GM23338 (cell line): ENCODE results near the gene HSD17B11. TPM values are rescaled to one million over a fixed set of nuclear protein-coding genes. Genes with fewer than 3 reads are reported as not detected.

Experiments
- ATAC-seq: fragments of 200-7000 bp; cut with Tn5 transposase; 3 replicates; pipeline ENCODE4 v1.9.1; 2020
- DNase-seq: peaks from one replicate; pipeline ENCODE4 v3.0.0-alpha.2; 2015; ENCODE audit warnings: low spot score
- H2AFZ ChIP-seq: fragments of 200-600 bp; sonication (generic); 2 replicates; pipeline ENCODE4 v1.8.0; 2016; ENCODE audit warnings: antibody characterized with exemption, mild to moderate bottlenecking, moderate library complexity
- H3F3A ChIP-seq: fragments of 200-600 bp; sonication (generic); replicated peaks from 2 replicates; pipeline ENCODE4 v1.8.0; 2017; ENCODE audit warnings: antibody characterized with exemption, mixed run types, low read depth
- H3K27ac ChIP-seq: fragments of 200-600 bp; sonication (generic); 2 replicates; pipeline ENCODE4 v1.6.1; 2016; ENCODE audit warnings: low read depth
- H3K27me3 ChIP-seq: fragments of 200-600 bp; sonication (generic); 2 replicates; pipeline ENCODE4 v1.8.0; 2016; ENCODE audit warnings: mild to moderate bottlenecking, mixed run types, moderate library complexity; ENCODE audit not compliant: insufficient read depth
- H3K36me3 ChIP-seq: fragments of 200-600 bp; sonication (generic); 2 replicates; pipeline ENCODE4 v1.8.0; 2016; ENCODE audit warnings: mild to moderate bottlenecking; ENCODE audit not compliant: insufficient read depth
- H3K4me1 ChIP-seq: fragments of 200-600 bp; sonication (generic); 2 replicates; pipeline ENCODE4 v1.8.0; 2016; ENCODE audit warnings: mild to moderate bottlenecking, moderate library complexity; ENCODE audit not compliant: insufficient read depth
- H3K4me2 ChIP-seq: fragments of 200-600 bp; sonication (generic); 2 replicates; pipeline ENCODE4 v1.7.1; 2017; ENCODE audit warnings: mixed run types
- H3K4me3 ChIP-seq: fragments of 200-600 bp; sonication (generic); 2 replicates; pipeline ENCODE4 v1.6.1; 2016; ENCODE audit warnings: mixed run types
- H3K79me2 ChIP-seq: fragments of 200-600 bp; sonication (generic); replicated peaks from 2 replicates; pipeline ENCODE4 v1.8.0; 2017; ENCODE audit warnings: mild to moderate bottlenecking; ENCODE audit not compliant: insufficient read depth
- H3K9me2 ChIP-seq: fragments of 200-600 bp; sonication (generic); 2 replicates; pipeline ENCODE4 v1.8.0; 2017; ENCODE audit not compliant: insufficient read depth
- H4K20me1 ChIP-seq: fragments of 200-600 bp; sonication (generic); replicated peaks from 2 replicates; pipeline ENCODE4 v1.8.0; 2017; ENCODE audit warnings: mild to moderate bottlenecking; ENCODE audit not compliant: insufficient read depth
- H3K27ac Mint-ChIP-seq: 2 replicates; pipeline ENCODE4 v1.8.0; 2020; ENCODE audit warnings: inconsistent platforms, mild to moderate bottlenecking, moderate library complexity, mixed read lengths
- H3K27me3 Mint-ChIP-seq: 3 replicates; pipeline ENCODE4 v1.8.0; 2022; ENCODE audit warnings: low read depth, mild to moderate bottlenecking, moderate library complexity, mixed read lengths, inconsistent platforms; ENCODE audit not compliant: insufficient read depth, poor library complexity
- H3K36me3 Mint-ChIP-seq: 3 replicates; pipeline ENCODE4 v1.8.0; 2021; ENCODE audit warnings: low read depth, mild to moderate bottlenecking, inconsistent platforms, moderate library complexity, mixed read lengths
- H3K4me1 Mint-ChIP-seq: 3 replicates; pipeline ENCODE4 v1.8.0; 2020; ENCODE audit warnings: mild to moderate bottlenecking, inconsistent platforms, mixed read lengths
- H3K4me3 Mint-ChIP-seq: 3 replicates; pipeline ENCODE4 v1.8.0; 2021; ENCODE audit warnings: moderate library complexity, mild to moderate bottlenecking, inconsistent platforms, mixed read lengths
- H3K9me3 Mint-ChIP-seq: 3 replicates; pipeline ENCODE4 v1.8.0; 2020; ENCODE audit warnings: moderate library complexity, mild to moderate bottlenecking, inconsistent platforms, mixed read lengths
- CREB1 ChIP-seq: fragments of 250-450 bp; sonication (Bioruptor Pico); IDR thresholded peaks from 2 replicates; pipeline ENCODE4 v1.5.0; 2020; ENCODE audit warnings: low read depth, mild to moderate bottlenecking, moderate library complexity
- EZH2 ChIP-seq: fragments of 200-600 bp; sonication (generic); IDR thresholded peaks from one replicate; pipeline ENCODE4 v1.8.0; 2017; ENCODE audit warnings: antibody characterized with exemption, mild to moderate bottlenecking, low read depth; ENCODE audit not compliant: unreplicated experiment
- EZH2phosphoT487 ChIP-seq: fragments of 200-600 bp; sonication (generic); IDR thresholded peaks from one replicate; pipeline ENCODE4 v1.8.1; 2018; ENCODE audit warnings: antibody characterized with exemption; ENCODE audit not compliant: unreplicated experiment
- JUNB ChIP-seq: IDR thresholded peaks from one replicate; pipeline ENCODE4 v1.6.1; 2016; ENCODE audit warnings: antibody characterized with exemption; ENCODE audit not compliant: unreplicated experiment
- NANOG ChIP-seq: IDR thresholded peaks from 2 replicates; pipeline ENCODE4 v1.6.1; 2016; ENCODE audit warnings: antibody characterized with exemption, borderline replicate concordance
- POLR2AphosphoS5 ChIP-seq: IDR thresholded peaks from 2 replicates; pipeline ENCODE4 v1.6.1; 2016; ENCODE audit warnings: antibody characterized with exemption, low read depth
- REST ChIP-seq: IDR thresholded peaks from one replicate; pipeline ENCODE4 v1.6.1; 2018; ENCODE audit warnings: antibody characterized with exemption; ENCODE audit not compliant: unreplicated experiment
- STAT1 ChIP-seq: IDR thresholded peaks from one replicate; pipeline ENCODE4 v1.6.1; 2016; ENCODE audit warnings: antibody characterized with exemption; ENCODE audit not compliant: unreplicated experiment
- ZNF114 ChIP-seq: fragments of 250-450 bp; sonication (Bioruptor Pico); IDR thresholded peaks from 2 replicates; pipeline ENCODE4 v1.5.0; 2020; ENCODE audit warnings: mild to moderate bottlenecking, moderate library complexity
- ZNF331 ChIP-seq: fragments of 250-450 bp; sonication (Bioruptor Pico); IDR thresholded peaks from 2 replicates; pipeline ENCODE4 v1.5.0; 2020; ENCODE audit warnings: low read depth, mild to moderate bottlenecking, moderate library complexity
- polyA plus RNA-seq: library from polyadenylated mRNA; unstranded; fragments of >200 nt; fragmentation: Nextera tagmentation; extraction: Ambion mirVana; gene quantifications from 2 replicates; pipeline ENCODE4 v1.2.1, GENCODE V29; 2016
- total RNA-seq: library from RNA; depleted of rRNA; stranded (reverse); fragments of >200 nt; shearing (Covaris generic); gene quantifications from 2 replicates; pipeline ENCODE4 v1.2.3, GENCODE V29; 2014
- TF ChIP-seq, protein P1 (sequence below): IDR thresholded peaks from 2 replicates; pipeline ENCODE4 v1.6.1; 2016; ENCODE audit warnings: antibody characterized with exemption
- TF ChIP-seq, protein P2 (sequence below): fragments of 250-450 bp; sonication (Bioruptor Pico); IDR thresholded peaks from 2 replicates; pipeline ENCODE4 v1.5.0; 2020; ENCODE audit warnings: mild to moderate bottlenecking, moderate library complexity

Gene HSD17B11
- total and polyA plus RNA-seq, 2 experiments from 2014 or later, result 9.7 to 14.8 TPM

DNA sequence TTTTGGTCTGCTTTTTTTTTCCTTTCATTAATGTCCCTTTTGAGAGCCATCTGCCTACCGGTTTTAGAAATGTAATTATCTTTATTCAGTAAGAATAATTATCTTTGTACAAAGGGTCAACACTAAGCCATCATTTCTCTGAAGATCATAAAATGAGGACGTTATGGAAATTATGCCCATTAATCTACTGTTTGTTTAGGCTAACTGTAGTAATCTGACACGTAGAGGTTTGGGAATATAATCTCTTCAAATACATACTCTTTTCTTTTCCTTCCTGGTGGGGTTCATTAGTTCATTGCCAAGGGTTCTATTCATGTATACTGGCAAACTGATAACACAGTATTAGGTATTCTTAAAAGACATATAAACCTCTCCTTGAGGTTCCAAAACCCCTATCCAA is 64.5 kb downstream of the HSD17B11 start:
- H3K27ac Mint-ChIP-seq, result no peak overlapping the region
- no peaks in the 10 kb centered on the region for H3K79me2 ChIP-seq
- no peak overlapping the region for H3K4me3 Mint-ChIP-seq
- H3K4me1 Mint-ChIP-seq, result no peaks in the 10 kb centered on the region
- H3K27ac ChIP-seq, result no peak overlapping the region
- H3K27me3 ChIP-seq, result no peaks in the 10 kb centered on the region
- no peak overlapping the region for H3K4me3 ChIP-seq
- H3K9me2 ChIP-seq, result no peaks in the 10 kb centered on the region
- TF ChIP-seq ZNF114 (CRISPR knock-in tag), result no peak
- no peak for TF ChIP-seq CREB1
- no peaks in the 10 kb centered on the region for H3K27me3 Mint-ChIP-seq
- H4K20me1 ChIP-seq, result no peaks in the 10 kb centered on the region
- no peak overlapping the region for H3K4me2 ChIP-seq
- H3K9me3 Mint-ChIP-seq, result no peaks in the 10 kb centered on the region
- ATAC-seq, result no peak
- H3K36me3 Mint-ChIP-seq, result no peaks in the 10 kb centered on the region
- DNase-seq, result no peak
- no peaks in the 10 kb centered on the region for H3K36me3 ChIP-seq
- H3F3A ChIP-seq, result no peaks in the 10 kb centered on the region
- H2AFZ ChIP-seq, result no peak overlapping the region
- H3K4me1 ChIP-seq, result no peaks in the 10 kb centered on the region

GRCh38 chr4:87322754-87323153 is 68.2 kb downstream of the HSD17B11 start, which contains the start of gene HSD17B13:
TSS of gene HSD17B13 (minus strand) at chr4:87322882. CDS start at chr4:87322841, 41 bp downstream.
- ATAC-seq (no peak), DNase-seq (no peak)
- no peak within 1 kb of the TSS for H3K27ac ChIP-seq
- H3K36me3 ChIP-seq, result no peaks in the 10 kb centered on the region
- no peak within 1 kb of the TSS for H3K27ac Mint-ChIP-seq
- H3K4me3 Mint-ChIP-seq, result no peak within 1 kb of the TSS
- H3F3A ChIP-seq, result no peaks in the 10 kb centered on the region
- H3K4me3 ChIP-seq, result no peak within 1 kb of the TSS
- no peaks in the 10 kb centered on the region for H3K27me3 Mint-ChIP-seq
- H3K36me3 Mint-ChIP-seq, result no peaks in the 10 kb centered on the region
- H3K9me2 ChIP-seq, result no peaks in the 10 kb centered on the region
- H3K27me3 ChIP-seq, result no peaks in the 10 kb centered on the region
- no peaks in the 10 kb centered on the region for H4K20me1 ChIP-seq
- no peaks in the 10 kb centered on the region for H3K4me1 ChIP-seq
- H3K4me2 ChIP-seq, result no peak within 1 kb of the TSS
- no peaks in the 10 kb centered on the region for H3K9me3 Mint-ChIP-seq
- H3K4me1 Mint-ChIP-seq, result no peaks in the 10 kb centered on the region
- no peak within 1 kb of the TSS for H2AFZ ChIP-seq
- H3K79me2 ChIP-seq, result no peaks in the 10 kb centered on the region
- TF ChIP-seq NANOG (no peak), JUNB (no peak), POLR2AphosphoS5 (no peak), EZH2phosphoT487 (no peak), ZNF114 (CRISPR knock-in tag) (no peak), CREB1 (no peak), EZH2 (no peak), REST (no peak), STAT1 (no peak), ZNF331 (CRISPR knock-in tag) (no peak)
- TF ChIP-seq, protein P1, sequence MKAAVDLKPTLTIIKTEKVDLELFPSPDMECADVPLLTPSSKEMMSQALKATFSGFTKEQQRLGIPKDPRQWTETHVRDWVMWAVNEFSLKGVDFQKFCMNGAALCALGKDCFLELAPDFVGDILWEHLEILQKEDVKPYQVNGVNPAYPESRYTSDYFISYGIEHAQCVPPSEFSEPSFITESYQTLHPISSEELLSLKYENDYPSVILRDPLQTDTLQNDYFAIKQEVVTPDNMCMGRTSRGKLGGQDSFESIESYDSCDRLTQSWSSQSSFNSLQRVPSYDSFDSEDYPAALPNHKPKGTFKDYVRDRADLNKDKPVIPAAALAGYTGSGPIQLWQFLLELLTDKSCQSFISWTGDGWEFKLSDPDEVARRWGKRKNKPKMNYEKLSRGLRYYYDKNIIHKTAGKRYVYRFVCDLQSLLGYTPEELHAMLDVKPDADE, result no peak
- TF ChIP-seq, protein P2, sequence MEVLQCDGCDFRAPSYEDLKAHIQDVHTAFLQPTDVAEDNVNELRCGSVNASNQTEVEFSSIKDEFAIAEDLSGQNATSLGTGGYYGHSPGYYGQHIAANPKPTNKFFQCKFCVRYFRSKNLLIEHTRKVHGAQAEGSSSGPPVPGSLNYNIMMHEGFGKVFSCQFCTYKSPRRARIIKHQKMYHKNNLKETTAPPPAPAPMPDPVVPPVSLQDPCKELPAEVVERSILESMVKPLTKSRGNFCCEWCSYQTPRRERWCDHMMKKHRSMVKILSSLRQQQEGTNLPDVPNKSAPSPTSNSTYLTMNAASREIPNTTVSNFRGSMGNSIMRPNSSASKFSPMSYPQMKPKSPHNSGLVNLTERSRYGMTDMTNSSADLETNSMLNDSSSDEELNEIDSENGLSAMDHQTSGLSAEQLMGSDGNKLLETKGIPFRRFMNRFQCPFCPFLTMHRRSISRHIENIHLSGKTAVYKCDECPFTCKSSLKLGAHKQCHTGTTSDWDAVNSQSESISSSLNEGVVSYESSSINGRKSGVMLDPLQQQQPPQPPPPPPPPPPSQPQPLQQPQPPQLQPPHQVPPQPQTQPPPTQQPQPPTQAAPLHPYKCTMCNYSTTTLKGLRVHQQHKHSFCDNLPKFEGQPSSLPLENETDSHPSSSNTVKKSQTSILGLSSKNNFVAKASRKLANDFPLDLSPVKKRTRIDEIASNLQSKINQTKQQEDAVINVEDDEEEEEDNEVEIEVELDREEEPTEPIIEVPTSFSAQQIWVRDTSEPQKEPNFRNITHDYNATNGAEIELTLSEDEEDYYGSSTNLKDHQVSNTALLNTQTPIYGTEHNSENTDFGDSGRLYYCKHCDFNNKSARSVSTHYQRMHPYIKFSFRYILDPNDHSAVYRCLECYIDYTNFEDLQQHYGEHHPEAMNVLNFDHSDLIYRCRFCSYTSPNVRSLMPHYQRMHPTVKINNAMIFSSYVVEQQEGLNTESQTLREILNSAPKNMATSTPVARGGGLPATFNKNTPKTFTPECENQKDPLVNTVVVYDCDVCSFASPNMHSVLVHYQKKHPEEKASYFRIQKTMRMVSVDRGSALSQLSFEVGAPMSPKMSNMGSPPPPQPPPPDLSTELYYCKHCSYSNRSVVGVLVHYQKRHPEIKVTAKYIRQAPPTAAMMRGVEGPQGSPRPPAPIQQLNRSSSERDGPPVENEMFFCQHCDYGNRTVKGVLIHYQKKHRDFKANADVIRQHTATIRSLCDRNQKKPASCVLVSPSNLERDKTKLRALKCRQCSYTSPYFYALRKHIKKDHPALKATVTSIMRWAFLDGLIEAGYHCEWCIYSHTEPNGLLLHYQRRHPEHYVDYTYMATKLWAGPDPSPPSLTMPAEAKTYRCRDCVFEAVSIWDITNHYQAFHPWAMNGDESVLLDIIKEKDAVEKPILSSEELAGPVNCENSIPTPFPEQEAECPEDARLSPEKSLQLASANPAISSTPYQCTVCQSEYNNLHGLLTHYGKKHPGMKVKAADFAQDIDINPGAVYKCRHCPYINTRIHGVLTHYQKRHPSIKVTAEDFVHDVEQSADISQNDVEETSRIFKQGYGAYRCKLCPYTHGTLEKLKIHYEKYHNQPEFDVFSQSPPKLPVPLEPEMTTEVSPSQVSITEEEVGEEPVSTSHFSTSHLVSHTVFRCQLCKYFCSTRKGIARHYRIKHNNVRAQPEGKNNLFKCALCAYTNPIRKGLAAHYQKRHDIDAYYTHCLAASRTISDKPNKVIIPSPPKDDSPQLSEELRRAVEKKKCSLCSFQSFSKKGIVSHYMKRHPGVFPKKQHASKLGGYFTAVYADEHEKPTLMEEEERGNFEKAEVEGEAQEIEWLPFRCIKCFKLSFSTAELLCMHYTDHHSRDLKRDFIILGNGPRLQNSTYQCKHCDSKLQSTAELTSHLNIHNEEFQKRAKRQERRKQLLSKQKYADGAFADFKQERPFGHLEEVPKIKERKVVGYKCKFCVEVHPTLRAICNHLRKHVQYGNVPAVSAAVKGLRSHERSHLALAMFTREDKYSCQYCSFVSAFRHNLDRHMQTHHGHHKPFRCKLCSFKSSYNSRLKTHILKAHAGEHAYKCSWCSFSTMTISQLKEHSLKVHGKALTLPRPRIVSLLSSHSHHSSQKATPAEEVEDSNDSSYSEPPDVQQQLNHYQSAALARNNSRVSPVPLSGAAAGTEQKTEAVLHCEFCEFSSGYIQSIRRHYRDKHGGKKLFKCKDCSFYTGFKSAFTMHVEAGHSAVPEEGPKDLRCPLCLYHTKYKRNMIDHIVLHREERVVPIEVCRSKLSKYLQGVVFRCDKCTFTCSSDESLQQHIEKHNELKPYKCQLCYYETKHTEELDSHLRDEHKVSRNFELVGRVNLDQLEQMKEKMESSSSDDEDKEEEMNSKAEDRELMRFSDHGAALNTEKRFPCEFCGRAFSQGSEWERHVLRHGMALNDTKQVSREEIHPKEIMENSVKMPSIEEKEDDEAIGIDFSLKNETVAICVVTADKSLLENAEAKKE (CRISPR knock-in tag), result no peak
